Stomach smooth muscle (tissue), 2 donors: ENCODE results near the gene CXCL1.

Experiments
- H3K27ac ChIP-seq: one replicate; pipeline ENCODE4 v1.7.0; 2013; ENCODE audit warnings: mild to moderate bottlenecking, low read length, inconsistent platforms
- H3K27me3 ChIP-seq, 2 donors: one replicate each; pipeline ENCODE4 v1.7.0; 2013; ENCODE audit warnings: low read length in 2 of 2; ENCODE audit not compliant: insufficient read depth in 2 of 2, control insufficient read depth in 1 of 2
- H3K36me3 ChIP-seq, 2 donors: one replicate each; pipeline ENCODE4 v1.7.0; 2013; ENCODE audit warnings: low read length in 2 of 2; ENCODE audit not compliant: control insufficient read depth in 2 of 2, insufficient read depth in 2 of 2
- H3K4me1 ChIP-seq: one replicate; pipeline ENCODE4 v1.7.0; 2013; ENCODE audit warnings: low read length; ENCODE audit not compliant: control insufficient read depth, insufficient read depth
- H3K4me3 ChIP-seq, 2 donors: one replicate each; pipeline ENCODE4 v1.7.0; 2013; ENCODE audit warnings: low read length in 2 of 2
- H3K9ac ChIP-seq, 2 donors: one replicate each; pipeline ENCODE4 v1.7.0; 2013; ENCODE audit warnings: low read length in 2 of 2, mild to moderate bottlenecking in 1 of 2
- H3K9me3 ChIP-seq, 2 donors: one replicate each; pipeline ENCODE4 v1.7.0; 2013; ENCODE audit warnings: low read length in 2 of 2; ENCODE audit not compliant: control insufficient read depth in 2 of 2
- donor health status: healthy.
- donor health status: Pancreatic carcinoma.

CXCL1 gene

GRCh38 chr4:73839715-73840114 is 29.5 kb upstream of the CXCL1 start:
- no peak overlapping the region for H3K27ac ChIP-seq
- H3K9me3 ChIP-seq, result no peaks in the 10 kb centered on the region
- H3K9ac ChIP-seq, result no peak overlapping the region
- peaks cover 3 to 15% of the 10 kb centered on the region in 2 donors for H3K27me3 ChIP-seq
- no peaks in the 10 kb centered on the region for H3K36me3 ChIP-seq
- no peak overlapping the region for H3K4me3 ChIP-seq
- H3K4me1 ChIP-seq, result peaks cover 4% of the 10 kb centered on the region

GRCh38 chr4:73841243-73841925 is 27.8 kb upstream of the CXCL1 start:
- Histone ChIP-seq H3K9ac (no peak overlapping the region), H3K27me3 (peaks cover 3 to 15% of the 10 kb centered on the region in 2 donors), H3K36me3 (no peaks in the 10 kb centered on the region), H3K27ac (no peak overlapping the region), H3K4me3 (no peak overlapping the region), H3K9me3 (no peaks in the 10 kb centered on the region), H3K4me1 (peaks cover 4% of the 10 kb centered on the region)

GRCh38 chr4:73842696-73843095 is 26.5 kb upstream of the CXCL1 start:
- no peaks in the 10 kb centered on the region for H3K36me3 ChIP-seq

GRCh38 chr4:73843369-73843768 is 25.8 kb upstream of the CXCL1 start:
- Histone ChIP-seq H3K36me3 (no peaks in the 10 kb centered on the region), H3K4me3 (no peak overlapping the region), H3K4me1 (no peaks in the 10 kb centered on the region), H3K27ac (no peak overlapping the region), H3K27me3 (no peaks in the 10 kb centered on the region), H3K9ac (no peak overlapping the region), H3K9me3 (no peaks in the 10 kb centered on the region)

More at GRCh38 chr4:73842696-73843095, 26.5 kb upstream of the CXCL1 start:
- H3K27ac ChIP-seq, result no peak overlapping the region
- H3K9ac ChIP-seq, result no peak overlapping the region
- H3K4me3 ChIP-seq, result no peak overlapping the region
- peaks cover 0 to 5% of the 10 kb centered on the region in 2 donors for H3K27me3 ChIP-seq
- H3K9me3 ChIP-seq, result no peaks in the 10 kb centered on the region
- no peaks in the 10 kb centered on the region for H3K4me1 ChIP-seq

GRCh38 chr4:73844345-73844744 is 24.8 kb upstream of the CXCL1 start:
- Histone ChIP-seq H3K36me3 (no peaks in the 10 kb centered on the region), H3K9ac (no peak overlapping the region), H3K9me3 (no peaks in the 10 kb centered on the region), H3K4me3 (no peak overlapping the region), H3K4me1 (no peaks in the 10 kb centered on the region), H3K27me3 (no peaks in the 10 kb centered on the region), H3K27ac (no peak overlapping the region)

- Histone ChIP-seq H3K9ac (no peak overlapping the region), H3K27me3 (no peaks in the 10 kb centered on the region), H3K4me1 (no peaks in the 10 kb centered on the region)
These were observed 24.4 kb upstream of the CXCL1 start for GRCh38 chr4:73844806-73845205.

GRCh38 chr4:73847526-73848182 is 21.5 kb upstream of the CXCL1 start:
- Histone ChIP-seq H3K27me3 (peaks cover 0 to 3% of the 10 kb centered on the region in 2 donors), H3K9me3 (no peaks in the 10 kb centered on the region), H3K36me3 (no peaks in the 10 kb centered on the region), H3K27ac (no peak overlapping the region), H3K9ac (no peak overlapping the region), H3K4me3 (no peak overlapping the region), H3K4me1 (no peaks in the 10 kb centered on the region)

More at GRCh38 chr4:73844806-73845205, 24.4 kb upstream of the CXCL1 start:
- Histone ChIP-seq H3K4me3 (no peak overlapping the region), H3K9me3 (no peaks in the 10 kb centered on the region), H3K36me3 (no peaks in the 10 kb centered on the region), H3K27ac (no peak overlapping the region)

- H3K27ac ChIP-seq, result no peak overlapping the region
- peaks cover 0 to 3% of the 10 kb centered on the region in 2 donors for H3K27me3 ChIP-seq
- H3K9me3 ChIP-seq, result no peaks in the 10 kb centered on the region
- no peaks in the 10 kb centered on the region for H3K36me3 ChIP-seq
- H3K9ac ChIP-seq, result no peak overlapping the region
- no peak overlapping the region for H3K4me3 ChIP-seq
- peaks cover 2% of the 10 kb centered on the region for H3K4me1 ChIP-seq
These were observed 20.9 kb upstream of the CXCL1 start for GRCh38 chr4:73848183-73848777.

GRCh38 chr4:73850261-73850970 is 18.8 kb upstream of the CXCL1 start:
- no peaks in the 10 kb centered on the region for H3K9me3 ChIP-seq
- H3K27me3 ChIP-seq, result peaks cover 0 to 6% of the 10 kb centered on the region in 2 donors
- no peak overlapping the region for H3K27ac ChIP-seq
- no peak overlapping the region for H3K4me3 ChIP-seq
- H3K36me3 ChIP-seq, result no peaks in the 10 kb centered on the region
- peaks cover 3% of the 10 kb centered on the region for H3K4me1 ChIP-seq
- no peak overlapping the region for H3K9ac ChIP-seq

GRCh38 chr4:73851293-73851692 is 17.9 kb upstream of the CXCL1 start:
- Histone ChIP-seq H3K4me1 (peaks cover 3% of the 10 kb centered on the region), H3K27me3 (peaks cover 0 to 6% of the 10 kb centered on the region in 2 donors), H3K4me3 (no peak overlapping the region), H3K36me3 (no peaks in the 10 kb centered on the region), H3K9me3 (no peaks in the 10 kb centered on the region), H3K9ac (no peak overlapping the region), H3K27ac (no peak overlapping the region)
